Liver (tissue), 9 donors: ENCODE results near the gene ME2. TPM values are rescaled to one million over a fixed set of nuclear protein-coding genes. Genes with fewer than 3 reads are reported as not detected.

Source experiments
- DNase-seq: peaks from one replicate; pipeline ENCODE4 v3.0.0-alpha.2; 2017; ENCODE audit warnings: low spot score
- H3K27ac ChIP-seq, 2 donors: one replicate each; pipeline ENCODE4 v1.7.0; 2013; ENCODE audit warnings: inconsistent platforms in 2 of 2, low read length in 2 of 2, control low read depth in 1 of 2, low read depth in 1 of 2, mild to moderate bottlenecking in 1 of 2
- H3K27me3 ChIP-seq, 4 donors: one replicate each; pipeline versions ENCODE4 v1.6.1 to v1.7.0; 2013; ENCODE audit warnings: low read length in 3 of 4, inconsistent platforms in 1 of 4, mild to moderate bottlenecking in 1 of 4, moderate library complexity in 1 of 4; ENCODE audit not compliant: control insufficient read depth in 4 of 4, insufficient read depth in 4 of 4
- H3K36me3 ChIP-seq, 4 donors: one replicate each; pipeline versions ENCODE4 v1.6.1 to v1.7.0; 2013; ENCODE audit warnings: low read length in 3 of 4, mild to moderate bottlenecking in 3 of 4, low read depth in 1 of 4, moderate library complexity in 1 of 4; ENCODE audit not compliant: control insufficient read depth in 4 of 4, insufficient read depth in 3 of 4
- H3K4me1 ChIP-seq, 4 donors: one replicate each; pipeline versions ENCODE4 v1.6.1 to v1.7.0; 2013; ENCODE audit warnings: low read length in 3 of 4, mild to moderate bottlenecking in 3 of 4, moderate library complexity in 1 of 4; ENCODE audit not compliant: control insufficient read depth in 4 of 4, insufficient read depth in 4 of 4
- H3K4me3 ChIP-seq, 3 donors: one replicate each; pipeline versions ENCODE4 v1.6.1 to v1.7.0; 2013; ENCODE audit warnings: low read length in 3 of 3, control low read depth in 1 of 3, low read depth in 1 of 3, mild to moderate bottlenecking in 1 of 3
- H3K9ac ChIP-seq, 2 donors: one replicate each; pipeline ENCODE4 v1.7.0; 2013; ENCODE audit warnings: low read length in 2 of 2, mild to moderate bottlenecking in 2 of 2, moderate library complexity in 2 of 2, control low read depth in 1 of 2, low read depth in 1 of 2
- H3K9me3 ChIP-seq, 4 donors: one replicate each; pipeline versions ENCODE4 v1.6.1 to v1.7.0; 2013; ENCODE audit warnings: low read length in 3 of 4; ENCODE audit not compliant: control insufficient read depth in 4 of 4
- ATF3 ChIP-seq: IDR thresholded peaks from 2 replicates; pipeline ENCODE4 v1.6.1; 2016; ENCODE audit warnings: antibody characterized with exemption
- EGR1 ChIP-seq, 2 donors: IDR thresholded peaks; 2 replicates each; pipeline ENCODE4 v1.6.1; 2016 to 2018; ENCODE audit warnings: antibody characterized with exemption in 2 of 2, low read depth in 2 of 2
- FOXA1 ChIP-seq: IDR thresholded peaks from 2 replicates; pipeline ENCODE4 v1.6.1; 2016; ENCODE audit warnings: antibody characterized with exemption
- FOXA2 ChIP-seq: IDR thresholded peaks from 2 replicates; pipeline ENCODE4 v1.6.1; 2016; ENCODE audit warnings: antibody characterized with exemption
- GABPA ChIP-seq, 2 donors: IDR thresholded peaks in 1 of 2; conservative IDR thresholded peaks in 1 of 2; 2 replicates each; pipeline ENCODE4 v1.6.1; 2016; ENCODE audit warnings: antibody characterized with exemption in 2 of 2, mild to moderate bottlenecking in 1 of 2, moderate library complexity in 1 of 2
- HNF4A ChIP-seq, 2 donors: conservative IDR thresholded peaks; 2 replicates each; pipeline ENCODE4 v1.6.1; 2016; ENCODE audit warnings: antibody characterized with exemption in 2 of 2, mild to moderate bottlenecking in 2 of 2
- HNF4G ChIP-seq: IDR thresholded peaks from 2 replicates; pipeline ENCODE4 v1.6.1; 2016; ENCODE audit warnings: antibody characterized with exemption
- JUND ChIP-seq, 2 donors: IDR thresholded peaks; 2 replicates each; pipeline ENCODE4 v1.6.1; 2016; ENCODE audit warnings: antibody characterized with exemption in 2 of 2
- NR2F2 ChIP-seq: IDR thresholded peaks from 2 replicates; pipeline ENCODE4 v1.6.1; 2016; ENCODE audit warnings: antibody characterized with exemption
- RAD21 ChIP-seq, 2 donors: IDR thresholded peaks; 2 replicates each; pipeline ENCODE4 v1.6.1; 2016; ENCODE audit warnings: antibody characterized with exemption in 2 of 2, mild to moderate bottlenecking in 2 of 2
- RXRA ChIP-seq, 2 donors: IDR thresholded peaks; 2 replicates each; pipeline ENCODE4 v1.6.1; 2017 to 2018; ENCODE audit warnings: antibody characterized with exemption in 2 of 2, mild to moderate bottlenecking in 1 of 2
- SP1 ChIP-seq: IDR thresholded peaks from 2 replicates; pipeline ENCODE4 v1.6.1; 2018; ENCODE audit warnings: antibody characterized with exemption, mild to moderate bottlenecking
- TAF1 ChIP-seq: conservative IDR thresholded peaks from 2 replicates; pipeline ENCODE4 v1.6.1; 2016; ENCODE audit warnings: antibody characterized with exemption, mild to moderate bottlenecking
- YY1 ChIP-seq: IDR thresholded peaks from 2 replicates; pipeline ENCODE4 v1.6.1; 2016; ENCODE audit warnings: antibody characterized with exemption, mild to moderate bottlenecking
- ZBTB33 ChIP-seq: IDR thresholded peaks from 2 replicates; pipeline ENCODE4 v1.6.1; 2016; ENCODE audit warnings: antibody characterized with exemption
- WGBS: extraction: QIAGEN DNeasy Blood & Tissue Kit; methylation state at CpG from one replicate; pipeline ENCODE4 v1.1.7; 2013; 5-methylcytosine and 5-hydroxymethylcytosine counted together
- polyA plus RNA-seq, 2 donors: library from polyadenylated mRNA; stranded (reverse) in 1 of 2; unstranded in 1 of 2; fragments of 200-250 nt in 1 of 2; fragments of >200 nt in 1 of 2; fragmentation: Nextera tagmentation in 1 of 2; extraction: Ambion mirVana in 1 of 2; gene quantifications; one replicate each; pipeline versions ENCODE4 v1.2.1 to v1.2.3, GENCODE V29; 2013 to 2015
- total RNA-seq, 2 donors: library from RNA; depleted of rRNA; stranded (reverse); fragments of >200 nt; gene quantifications; one replicate each; pipeline ENCODE4 v1.2.3, GENCODE V29; 2014
- TF ChIP-seq, protein P1 (sequence below): fragments of 150-350 bp; IDR thresholded peaks from 2 replicates; pipeline ENCODE4 v1.5.1; 2017; ENCODE audit warnings: improper control_type of control experiment, low read depth, low read length; ENCODE audit not compliant: missing input control
- TF ChIP-seq, protein P2 (sequence below): IDR thresholded peaks from 2 replicates; pipeline ENCODE4 v1.6.1; 2016; ENCODE audit warnings: antibody characterized with exemption
- TF ChIP-seq, protein P3 (sequence below): IDR thresholded peaks from 2 replicates; pipeline ENCODE4 v1.6.1; 2016; ENCODE audit warnings: antibody characterized with exemption, mild to moderate bottlenecking
- donor health status: healthy.
- donor health status: healthy.
- donor health status: healthy.
- donor health status: healthy.
- donor health status: healthy.

The ME2 gene
- total and polyA plus RNA-seq, 4 donors = 9.0 to 33.8 (median 16.1) TPM

- 88% methylated on average over 8 of the region's 8 CpGs for WGBS
- Histone ChIP-seq H3K36me3 (peaks cover 11 to 36% (median 19%) of the 10 kb centered on the region in 4 donors), H3K4me3 (no peak overlapping the region), H3K27me3 (no peaks in the 10 kb centered on the region), H3K9ac (no peak overlapping the region), H3K4me1 (no peaks in the 10 kb centered on the region), H3K9me3 (peaks cover 0 to 2% (median 0%) of the 10 kb centered on the region in 4 donors), H3K27ac (no peak overlapping the region)
- TF ChIP-seq SP1 (no peak), YY1 (no peak), TAF1 (no peak), FOXA1 (no peak), FOXA2 (no peak), RXRA (IDR thresholded peaks at IDR 0.05) (no peak), HNF4G (no peak), GABPA (IDR thresholded peaks at IDR 0.05 in 1 of 2, conservative IDR thresholded peaks at IDR 0.05 in 1 of 2) (no peak), HNF4A (conservative IDR thresholded peaks at IDR 0.05) (no peak)
- TF ChIP-seq, protein P1, sequence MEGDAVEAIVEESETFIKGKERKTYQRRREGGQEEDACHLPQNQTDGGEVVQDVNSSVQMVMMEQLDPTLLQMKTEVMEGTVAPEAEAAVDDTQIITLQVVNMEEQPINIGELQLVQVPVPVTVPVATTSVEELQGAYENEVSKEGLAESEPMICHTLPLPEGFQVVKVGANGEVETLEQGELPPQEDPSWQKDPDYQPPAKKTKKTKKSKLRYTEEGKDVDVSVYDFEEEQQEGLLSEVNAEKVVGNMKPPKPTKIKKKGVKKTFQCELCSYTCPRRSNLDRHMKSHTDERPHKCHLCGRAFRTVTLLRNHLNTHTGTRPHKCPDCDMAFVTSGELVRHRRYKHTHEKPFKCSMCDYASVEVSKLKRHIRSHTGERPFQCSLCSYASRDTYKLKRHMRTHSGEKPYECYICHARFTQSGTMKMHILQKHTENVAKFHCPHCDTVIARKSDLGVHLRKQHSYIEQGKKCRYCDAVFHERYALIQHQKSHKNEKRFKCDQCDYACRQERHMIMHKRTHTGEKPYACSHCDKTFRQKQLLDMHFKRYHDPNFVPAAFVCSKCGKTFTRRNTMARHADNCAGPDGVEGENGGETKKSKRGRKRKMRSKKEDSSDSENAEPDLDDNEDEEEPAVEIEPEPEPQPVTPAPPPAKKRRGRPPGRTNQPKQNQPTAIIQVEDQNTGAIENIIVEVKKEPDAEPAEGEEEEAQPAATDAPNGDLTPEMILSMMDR = no peak
- TF ChIP-seq, protein P2, sequence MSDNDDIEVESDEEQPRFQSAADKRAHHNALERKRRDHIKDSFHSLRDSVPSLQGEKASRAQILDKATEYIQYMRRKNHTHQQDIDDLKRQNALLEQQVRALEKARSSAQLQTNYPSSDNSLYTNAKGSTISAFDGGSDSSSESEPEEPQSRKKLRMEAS = no peak
- DNase-seq = no peak
Observed at GRCh38 chr18:50982086-50982801, 103.3 kb downstream of the ME2 start.

GRCh38 chr18:50982802-50983179 lies 103.9 kb downstream of the ME2 start:
- no peak overlapping the region for H3K4me3 ChIP-seq
- H3K36me3 ChIP-seq = peaks cover 8 to 33% (median 15%) of the 10 kb centered on the region in 4 donors
- H3K27ac ChIP-seq = no peak overlapping the region
- TF ChIP-seq JUND (IDR thresholded peaks at IDR 0.05) (no peak), NR2F2 (no peak), FOXA2 (no peak), RXRA (IDR thresholded peaks at IDR 0.05) (no peak), SP1 (peak; percentile 20), GABPA (IDR thresholded peaks at IDR 0.05 in 1 of 2, conservative IDR thresholded peaks at IDR 0.05 in 1 of 2) (no peak), ATF3 (no peak), FOXA1 (no peak), RAD21 (IDR thresholded peaks at IDR 0.05) (peak; percentile 35 to 43), HNF4A (conservative IDR thresholded peaks at IDR 0.05) (peak in 1 of 2 donors; percentile 25), EGR1 (IDR thresholded peaks at IDR 0.05; ENCODE audit: low read depth in 2 of 2) (no peak), TAF1 (no peak), YY1 (no peak), ZBTB33 (no peak), HNF4G (no peak)
- TF ChIP-seq, protein P3, sequence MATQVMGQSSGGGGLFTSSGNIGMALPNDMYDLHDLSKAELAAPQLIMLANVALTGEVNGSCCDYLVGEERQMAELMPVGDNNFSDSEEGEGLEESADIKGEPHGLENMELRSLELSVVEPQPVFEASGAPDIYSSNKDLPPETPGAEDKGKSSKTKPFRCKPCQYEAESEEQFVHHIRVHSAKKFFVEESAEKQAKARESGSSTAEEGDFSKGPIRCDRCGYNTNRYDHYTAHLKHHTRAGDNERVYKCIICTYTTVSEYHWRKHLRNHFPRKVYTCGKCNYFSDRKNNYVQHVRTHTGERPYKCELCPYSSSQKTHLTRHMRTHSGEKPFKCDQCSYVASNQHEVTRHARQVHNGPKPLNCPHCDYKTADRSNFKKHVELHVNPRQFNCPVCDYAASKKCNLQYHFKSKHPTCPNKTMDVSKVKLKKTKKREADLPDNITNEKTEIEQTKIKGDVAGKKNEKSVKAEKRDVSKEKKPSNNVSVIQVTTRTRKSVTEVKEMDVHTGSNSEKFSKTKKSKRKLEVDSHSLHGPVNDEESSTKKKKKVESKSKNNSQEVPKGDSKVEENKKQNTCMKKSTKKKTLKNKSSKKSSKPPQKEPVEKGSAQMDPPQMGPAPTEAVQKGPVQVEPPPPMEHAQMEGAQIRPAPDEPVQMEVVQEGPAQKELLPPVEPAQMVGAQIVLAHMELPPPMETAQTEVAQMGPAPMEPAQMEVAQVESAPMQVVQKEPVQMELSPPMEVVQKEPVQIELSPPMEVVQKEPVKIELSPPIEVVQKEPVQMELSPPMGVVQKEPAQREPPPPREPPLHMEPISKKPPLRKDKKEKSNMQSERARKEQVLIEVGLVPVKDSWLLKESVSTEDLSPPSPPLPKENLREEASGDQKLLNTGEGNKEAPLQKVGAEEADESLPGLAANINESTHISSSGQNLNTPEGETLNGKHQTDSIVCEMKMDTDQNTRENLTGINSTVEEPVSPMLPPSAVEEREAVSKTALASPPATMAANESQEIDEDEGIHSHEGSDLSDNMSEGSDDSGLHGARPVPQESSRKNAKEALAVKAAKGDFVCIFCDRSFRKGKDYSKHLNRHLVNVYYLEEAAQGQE = peak; percentile 81
- TF ChIP-seq, protein P1 = peak; percentile 22
- TF ChIP-seq, protein P2 = no peak
- no peaks in the 10 kb centered on the region for H3K4me1 ChIP-seq
- 92% methylated on average over 3 of the region's 3 CpGs for WGBS
- H3K9me3 ChIP-seq = no peaks in the 10 kb centered on the region
- H3K9ac ChIP-seq = no peak overlapping the region
- H3K27me3 ChIP-seq = no peaks in the 10 kb centered on the region
- no peak for DNase-seq
